Neutrophil (primary cell): ENCODE results near the gene CSHL1.
"Not testable (repeated sequence)": the region's sequence is repeated elsewhere in the genome, so short reads cannot be mapped to it uniquely, and the experiment has no call there.

Experiments
- H3K27ac ChIP-seq: fragments of 200-600 bp; sonication (generic); 2 replicates; pipeline ENCODE4 v1.5.1; 2016; ENCODE audit warnings: mild to moderate bottlenecking, moderate library complexity
- H3K27me3 ChIP-seq: fragments of 200-600 bp; sonication (generic); 2 replicates; pipeline ENCODE4 v1.6.0; 2016; ENCODE audit warnings: mild to moderate bottlenecking
- H3K36me3 ChIP-seq: fragments of 200-600 bp; sonication (generic); 2 replicates; pipeline ENCODE4 v1.5.1; 2017
- H3K4me1 ChIP-seq, 2 experiments: fragments of 200-600 bp in 1 of 2; sonication (generic) in 1 of 2; 1 replicate in 1 of 2; 2 replicates in 1 of 2; pipeline versions ENCODE4 v1.5.1 to v1.6.1; 2013 to 2016; ENCODE audit warnings: low read depth in 1 of 2, low read length in 1 of 2, mild to moderate bottlenecking in 1 of 2, moderate library complexity in 1 of 2; ENCODE audit not compliant: control insufficient read depth in 1 of 2, insufficient read depth in 1 of 2
- H3K4me3 ChIP-seq, 2 experiments: fragments of 200-600 bp in 1 of 2; sonication (generic) in 1 of 2; 1 replicate in 1 of 2; 2 replicates in 1 of 2; pipeline ENCODE4 v1.5.1; 2013 to 2016; ENCODE audit warnings: low read depth in 1 of 2, low read length in 1 of 2, mild to moderate bottlenecking in 1 of 2, moderate library complexity in 1 of 2
- H3K9me3 ChIP-seq: fragments of 200-600 bp; sonication (generic); 2 replicates; pipeline ENCODE4 v1.5.1; 2016
- TF ChIP-seq, protein P1 (sequence below): fragments of 200-600 bp; sonication (generic); IDR thresholded peaks from 2 replicates; pipeline ENCODE4 v1.5.1; 2016; ENCODE audit warnings: antibody characterized with exemption

CSHL1 gene

DNA sequence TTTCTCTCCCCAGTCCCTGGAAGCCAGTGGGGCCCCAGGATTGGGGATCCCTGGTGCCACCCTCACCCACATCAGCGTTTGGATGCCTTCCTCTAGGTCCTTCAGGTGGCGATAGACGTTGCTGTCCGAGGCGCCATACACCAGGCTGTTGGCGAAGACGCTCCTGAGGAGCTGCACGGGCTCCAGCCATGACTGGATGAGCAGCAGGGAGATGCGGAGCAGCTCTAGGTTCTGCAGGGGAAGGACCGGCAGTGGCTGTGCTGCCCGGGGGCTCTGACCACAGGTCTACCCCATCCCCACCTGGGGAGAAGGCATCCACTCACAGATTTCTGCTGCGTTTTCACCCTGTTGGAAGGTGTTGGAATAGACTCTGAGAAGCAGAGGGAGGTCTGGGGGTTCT, 30.4 kb downstream of the CSHL1 start:
- no peaks in the 10 kb centered on the region for H3K9me3 ChIP-seq
- H3K27ac ChIP-seq: no peak overlapping the region
- no peak overlapping the region for H3K4me3 ChIP-seq
- H3K4me1 ChIP-seq: no peaks in the 10 kb centered on the region
- no peaks in the 10 kb centered on the region for H3K36me3 ChIP-seq
- H3K27me3 ChIP-seq: no peaks in the 10 kb centered on the region
- TF ChIP-seq, protein P1, sequence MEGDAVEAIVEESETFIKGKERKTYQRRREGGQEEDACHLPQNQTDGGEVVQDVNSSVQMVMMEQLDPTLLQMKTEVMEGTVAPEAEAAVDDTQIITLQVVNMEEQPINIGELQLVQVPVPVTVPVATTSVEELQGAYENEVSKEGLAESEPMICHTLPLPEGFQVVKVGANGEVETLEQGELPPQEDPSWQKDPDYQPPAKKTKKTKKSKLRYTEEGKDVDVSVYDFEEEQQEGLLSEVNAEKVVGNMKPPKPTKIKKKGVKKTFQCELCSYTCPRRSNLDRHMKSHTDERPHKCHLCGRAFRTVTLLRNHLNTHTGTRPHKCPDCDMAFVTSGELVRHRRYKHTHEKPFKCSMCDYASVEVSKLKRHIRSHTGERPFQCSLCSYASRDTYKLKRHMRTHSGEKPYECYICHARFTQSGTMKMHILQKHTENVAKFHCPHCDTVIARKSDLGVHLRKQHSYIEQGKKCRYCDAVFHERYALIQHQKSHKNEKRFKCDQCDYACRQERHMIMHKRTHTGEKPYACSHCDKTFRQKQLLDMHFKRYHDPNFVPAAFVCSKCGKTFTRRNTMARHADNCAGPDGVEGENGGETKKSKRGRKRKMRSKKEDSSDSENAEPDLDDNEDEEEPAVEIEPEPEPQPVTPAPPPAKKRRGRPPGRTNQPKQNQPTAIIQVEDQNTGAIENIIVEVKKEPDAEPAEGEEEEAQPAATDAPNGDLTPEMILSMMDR: no peak

DNA sequence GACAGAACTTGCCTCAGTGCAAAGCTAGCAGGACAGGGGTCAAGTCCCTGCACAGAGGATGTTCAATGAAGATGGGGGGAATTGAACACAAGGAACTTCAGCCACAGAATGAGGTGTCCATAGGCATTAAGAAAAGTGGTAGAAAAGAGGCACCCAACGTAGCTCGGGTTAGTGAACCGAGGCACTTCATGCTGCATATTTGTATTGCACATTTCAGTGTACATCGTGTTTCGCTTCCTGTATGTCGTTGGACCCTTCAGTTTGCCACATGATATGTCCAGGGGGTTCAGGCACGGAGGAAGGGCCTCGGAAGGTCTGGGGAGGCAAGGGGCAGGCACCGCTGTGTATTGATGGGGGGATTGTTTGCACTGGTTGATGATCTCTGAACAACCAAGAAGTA, 32.6 kb downstream of the CSHL1 start:
- not testable (repeated sequence) for H3K36me3 ChIP-seq, H3K27me3 ChIP-seq, H3K4me1 ChIP-seq, H3K9me3 ChIP-seq, H3K27ac ChIP-seq, H3K4me3 ChIP-seq

DNA sequence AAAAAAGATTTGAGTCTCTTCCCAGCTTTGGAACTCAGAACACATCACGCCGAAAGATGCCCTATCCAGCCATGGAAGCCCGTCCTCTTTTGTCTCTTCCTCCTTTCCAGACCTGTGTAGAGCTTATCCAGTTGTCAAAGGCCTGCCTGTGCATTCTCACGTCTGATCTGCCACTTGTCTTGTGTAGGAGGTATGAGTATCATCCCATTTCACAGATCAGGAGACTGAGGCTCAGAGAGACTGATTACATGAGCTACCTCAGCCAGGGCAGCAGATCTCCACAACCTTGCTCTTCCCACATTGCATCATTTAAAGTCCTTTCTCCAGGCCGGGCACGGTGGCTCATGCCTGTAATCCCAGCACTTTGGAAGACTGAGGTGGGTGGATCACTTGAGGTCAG, 36.4 kb downstream of the CSHL1 start:
- H3K27me3 ChIP-seq, H3K4me1 ChIP-seq, H3K9me3 ChIP-seq, H3K36me3 ChIP-seq, H3K27ac ChIP-seq, H3K4me3 ChIP-seq: not testable (repeated sequence)

DNA sequence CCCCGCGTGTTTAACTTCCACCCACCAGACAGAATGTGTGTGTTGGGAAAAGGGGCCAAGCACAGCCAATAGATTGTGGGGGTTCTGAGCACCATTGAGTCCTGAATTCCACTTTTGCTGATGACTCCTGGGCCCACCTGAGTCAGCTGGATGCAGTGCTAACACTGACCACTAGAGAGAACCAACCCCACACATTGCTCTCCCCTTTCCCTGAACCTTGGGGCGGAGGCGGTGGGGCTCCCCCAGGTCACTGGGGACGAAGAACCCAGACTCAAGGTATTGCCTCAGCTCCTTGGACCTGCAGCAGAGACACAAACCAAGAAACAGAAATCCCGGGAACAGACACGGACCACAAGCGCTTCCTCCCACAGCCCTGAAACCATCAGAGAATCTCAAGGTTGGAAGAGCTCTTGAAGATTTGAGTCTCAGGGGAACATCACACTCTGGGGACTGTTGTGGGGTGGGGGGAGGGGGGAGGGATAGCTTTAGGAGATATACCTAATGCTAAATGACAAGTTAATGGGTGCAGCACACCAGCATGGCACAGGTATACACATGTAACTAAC, 36.9 kb downstream of the CSHL1 start:
- not testable (repeated sequence) for H3K36me3 ChIP-seq, H3K4me1 ChIP-seq, H3K9me3 ChIP-seq, H3K27ac ChIP-seq, H3K27me3 ChIP-seq, H3K4me3 ChIP-seq

DNA sequence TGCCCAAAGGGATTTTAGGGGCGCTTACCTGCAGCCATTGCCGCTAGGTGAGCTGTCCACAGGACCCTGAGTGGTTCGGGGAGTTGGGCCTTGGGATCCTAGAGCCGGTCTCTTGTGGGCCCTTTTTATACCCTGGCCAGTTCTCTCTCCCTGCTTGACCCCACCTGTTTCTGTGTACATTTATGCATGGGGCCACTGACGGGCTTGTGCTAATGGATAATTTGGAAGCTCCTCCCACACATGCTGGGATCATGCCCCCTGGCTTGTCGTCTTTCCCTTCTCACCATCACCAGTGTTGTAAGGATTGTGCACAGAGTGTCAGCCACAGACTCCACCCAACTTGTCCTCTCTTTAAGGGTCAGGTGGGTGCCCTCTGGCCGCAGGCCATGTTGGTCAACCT, 37.5 kb downstream of the CSHL1 start, which contains the start of gene CSH2:
TSS of gene CSH2 (minus strand) at position 101 of the 400 bp plus-strand sequence. CDS start at position 38, 63 bp downstream.
- not testable (repeated sequence) for H3K9me3 ChIP-seq, H3K4me1 ChIP-seq, H3K4me3 ChIP-seq, H3K27me3 ChIP-seq, H3K27ac ChIP-seq, H3K36me3 ChIP-seq

DNA sequence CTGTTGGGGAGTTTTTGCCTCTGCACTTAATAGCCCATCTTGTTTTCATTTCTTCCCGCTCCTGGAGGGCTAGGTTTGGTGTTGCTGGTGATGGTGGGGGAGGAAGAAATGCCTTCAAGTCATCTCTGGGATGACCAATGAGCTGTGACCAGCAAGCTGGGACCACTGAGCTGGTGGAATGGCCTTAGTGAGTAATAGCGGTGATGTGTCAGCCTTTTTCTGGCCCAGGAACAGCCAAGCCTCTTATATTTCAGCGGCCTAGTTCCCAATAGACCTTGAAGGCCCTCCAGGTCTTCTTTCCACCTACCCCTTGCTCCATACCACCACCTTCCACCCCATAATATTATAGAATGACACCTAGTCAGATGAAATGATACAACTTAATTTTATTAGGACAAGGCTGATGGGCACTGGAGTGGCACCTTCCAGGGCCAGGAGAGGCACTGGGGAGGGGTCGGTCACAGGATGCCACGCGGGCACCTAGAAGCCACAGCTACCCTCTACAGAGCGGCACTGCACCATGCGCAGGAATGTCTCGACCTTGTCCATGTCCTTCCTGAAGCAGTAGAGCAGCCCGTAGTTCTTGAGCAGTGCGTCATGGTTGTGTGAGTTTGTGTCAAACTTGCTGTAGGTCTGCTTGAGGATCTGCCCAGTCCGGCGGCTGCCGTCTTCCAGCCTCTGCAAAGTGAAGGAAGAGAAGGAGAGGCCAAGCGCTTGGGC, 39.3 kb downstream of the CSHL1 start:
- not testable (repeated sequence) for H3K36me3 ChIP-seq, H3K27me3 ChIP-seq, H3K9me3 ChIP-seq, H3K4me3 ChIP-seq, H3K27ac ChIP-seq, H3K4me1 ChIP-seq

DNA sequence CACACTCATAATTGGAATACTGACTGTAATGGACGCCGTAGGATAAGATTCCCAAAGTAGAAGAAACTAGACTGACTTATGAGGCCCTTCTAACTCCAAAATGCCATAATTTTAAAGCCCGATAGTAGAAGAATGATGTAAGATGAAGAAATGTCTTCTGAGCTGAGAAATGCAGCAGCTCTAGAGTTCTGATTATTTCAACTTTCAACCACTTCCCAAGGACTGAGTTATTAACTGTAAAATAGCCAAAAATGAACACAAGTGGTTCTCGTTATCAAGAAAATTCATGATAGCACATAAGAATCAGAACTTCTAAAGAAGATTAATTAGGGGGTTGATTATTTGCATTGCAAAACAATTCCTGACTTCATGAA, 40.8 kb downstream of the CSHL1 start:
- not testable (repeated sequence) for H3K4me1 ChIP-seq, H3K36me3 ChIP-seq, H3K27me3 ChIP-seq, H3K4me3 ChIP-seq, H3K9me3 ChIP-seq, H3K27ac ChIP-seq

DNA sequence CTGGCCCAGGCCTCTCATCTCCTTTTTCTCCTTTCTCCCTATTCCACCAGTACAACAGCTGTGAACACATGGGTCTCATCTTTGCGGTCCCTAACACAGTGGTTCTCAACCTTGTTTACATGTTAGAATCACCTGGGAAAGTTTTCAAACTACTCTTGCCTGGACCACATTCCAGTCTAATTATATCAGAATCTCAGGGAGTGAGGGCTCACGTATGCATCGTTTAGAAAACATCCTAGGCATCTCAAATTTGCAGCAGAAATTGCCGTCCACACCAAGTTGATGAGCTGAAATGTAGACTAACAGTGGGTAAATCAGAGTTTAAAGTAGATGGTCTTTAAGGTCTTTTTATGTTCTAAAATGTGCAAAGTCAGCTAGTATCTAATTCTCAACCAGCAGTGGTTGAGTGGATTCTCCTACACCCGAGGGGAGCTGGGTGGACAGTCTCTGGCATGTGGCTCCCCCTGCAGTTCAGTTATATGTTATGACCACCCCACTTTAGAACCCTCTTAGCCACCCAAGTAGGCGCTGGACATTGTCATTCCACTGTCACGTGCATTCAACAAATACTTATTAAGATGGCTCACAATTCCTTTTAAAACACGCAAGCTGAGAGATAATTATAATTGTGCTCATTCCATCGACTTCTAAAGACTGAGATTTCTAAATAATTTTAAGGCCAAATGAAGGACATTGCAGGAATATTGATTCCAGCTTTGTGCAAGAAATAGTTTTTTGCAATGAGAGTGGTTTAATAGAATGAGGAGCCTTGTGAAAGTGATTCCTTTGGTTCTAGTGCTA, 41.4 kb downstream of the CSHL1 start:
- not testable (repeated sequence) for H3K4me1 ChIP-seq, H3K36me3 ChIP-seq, H3K4me3 ChIP-seq, H3K27ac ChIP-seq, H3K27me3 ChIP-seq, H3K9me3 ChIP-seq

DNA sequence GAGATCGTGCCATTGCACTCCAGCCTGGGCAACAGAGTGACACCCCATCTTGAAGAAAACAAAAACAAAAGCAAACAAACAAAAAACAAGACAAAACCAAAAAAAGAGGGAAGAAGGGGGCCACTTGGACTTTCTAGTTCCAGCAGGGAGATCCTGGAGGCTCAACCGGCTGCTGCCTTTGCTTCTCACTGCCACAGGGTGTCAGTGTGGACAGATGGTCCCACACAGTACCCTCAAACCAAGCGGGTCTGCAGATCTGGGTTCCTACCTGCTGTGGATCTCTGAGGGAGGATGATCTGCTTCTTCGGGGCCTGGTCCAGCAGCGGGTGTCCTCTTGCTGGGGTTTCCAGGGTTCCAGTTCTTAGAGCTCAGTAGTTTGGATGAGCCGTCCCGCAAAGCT, 44.4 kb downstream of the CSHL1 start:
- H3K27me3 ChIP-seq, H3K36me3 ChIP-seq, H3K9me3 ChIP-seq, H3K4me3 ChIP-seq, H3K4me1 ChIP-seq, H3K27ac ChIP-seq: not testable (repeated sequence)
